ENCODE measurements around the gene TACR1.

- TF ChIP-seq CREB1 (IDR thresholded peaks at IDR 0.05) (no peak), POLR2A (IDR thresholded peaks at IDR 0.05; ENCODE audit: control extremely low read depth in 1 of 2, low read depth in 2 of 2, low read length in 2 of 2) (no peak), EGR1 (IDR thresholded peaks at IDR 0.05; ENCODE audit: borderline replicate concordance, low read depth, low read length) (no peak), RFX5 (IDR thresholded peaks at IDR 0.05; ENCODE audit: borderline replicate concordance, low read depth, low read length) (no peak), EZH2 (IDR thresholded peaks at IDR 0.05; ENCODE audit: low read depth, low read length, severe bottlenecking) (no peak), NANOG (IDR thresholded peaks at IDR 0.05; ENCODE audit: insufficient read depth, low read depth, low read length, poor library complexity, severe bottlenecking) (no peak), MAX (IDR thresholded peaks at IDR 0.05) (no peak), TAF1 (IDR thresholded peaks at IDR 0.05; ENCODE audit: low read depth, low read length) (no peak), RAD21 (IDR thresholded peaks at IDR 0.05 in 1 of 2, conservative IDR thresholded peaks at IDR 0.05 in 1 of 2; ENCODE audit: low read depth in 2 of 2, low read length in 2 of 2) (no peak)
- TF ChIP-seq, protein P1, sequence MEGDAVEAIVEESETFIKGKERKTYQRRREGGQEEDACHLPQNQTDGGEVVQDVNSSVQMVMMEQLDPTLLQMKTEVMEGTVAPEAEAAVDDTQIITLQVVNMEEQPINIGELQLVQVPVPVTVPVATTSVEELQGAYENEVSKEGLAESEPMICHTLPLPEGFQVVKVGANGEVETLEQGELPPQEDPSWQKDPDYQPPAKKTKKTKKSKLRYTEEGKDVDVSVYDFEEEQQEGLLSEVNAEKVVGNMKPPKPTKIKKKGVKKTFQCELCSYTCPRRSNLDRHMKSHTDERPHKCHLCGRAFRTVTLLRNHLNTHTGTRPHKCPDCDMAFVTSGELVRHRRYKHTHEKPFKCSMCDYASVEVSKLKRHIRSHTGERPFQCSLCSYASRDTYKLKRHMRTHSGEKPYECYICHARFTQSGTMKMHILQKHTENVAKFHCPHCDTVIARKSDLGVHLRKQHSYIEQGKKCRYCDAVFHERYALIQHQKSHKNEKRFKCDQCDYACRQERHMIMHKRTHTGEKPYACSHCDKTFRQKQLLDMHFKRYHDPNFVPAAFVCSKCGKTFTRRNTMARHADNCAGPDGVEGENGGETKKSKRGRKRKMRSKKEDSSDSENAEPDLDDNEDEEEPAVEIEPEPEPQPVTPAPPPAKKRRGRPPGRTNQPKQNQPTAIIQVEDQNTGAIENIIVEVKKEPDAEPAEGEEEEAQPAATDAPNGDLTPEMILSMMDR (IDR thresholded peaks at IDR 0.05; ENCODE audit: control extremely low read depth in 1 of 3, insufficient read depth in 1 of 3, low read depth in 1 of 3, low read length in 3 of 3), result no peak
- TF ChIP-seq, protein P2, sequence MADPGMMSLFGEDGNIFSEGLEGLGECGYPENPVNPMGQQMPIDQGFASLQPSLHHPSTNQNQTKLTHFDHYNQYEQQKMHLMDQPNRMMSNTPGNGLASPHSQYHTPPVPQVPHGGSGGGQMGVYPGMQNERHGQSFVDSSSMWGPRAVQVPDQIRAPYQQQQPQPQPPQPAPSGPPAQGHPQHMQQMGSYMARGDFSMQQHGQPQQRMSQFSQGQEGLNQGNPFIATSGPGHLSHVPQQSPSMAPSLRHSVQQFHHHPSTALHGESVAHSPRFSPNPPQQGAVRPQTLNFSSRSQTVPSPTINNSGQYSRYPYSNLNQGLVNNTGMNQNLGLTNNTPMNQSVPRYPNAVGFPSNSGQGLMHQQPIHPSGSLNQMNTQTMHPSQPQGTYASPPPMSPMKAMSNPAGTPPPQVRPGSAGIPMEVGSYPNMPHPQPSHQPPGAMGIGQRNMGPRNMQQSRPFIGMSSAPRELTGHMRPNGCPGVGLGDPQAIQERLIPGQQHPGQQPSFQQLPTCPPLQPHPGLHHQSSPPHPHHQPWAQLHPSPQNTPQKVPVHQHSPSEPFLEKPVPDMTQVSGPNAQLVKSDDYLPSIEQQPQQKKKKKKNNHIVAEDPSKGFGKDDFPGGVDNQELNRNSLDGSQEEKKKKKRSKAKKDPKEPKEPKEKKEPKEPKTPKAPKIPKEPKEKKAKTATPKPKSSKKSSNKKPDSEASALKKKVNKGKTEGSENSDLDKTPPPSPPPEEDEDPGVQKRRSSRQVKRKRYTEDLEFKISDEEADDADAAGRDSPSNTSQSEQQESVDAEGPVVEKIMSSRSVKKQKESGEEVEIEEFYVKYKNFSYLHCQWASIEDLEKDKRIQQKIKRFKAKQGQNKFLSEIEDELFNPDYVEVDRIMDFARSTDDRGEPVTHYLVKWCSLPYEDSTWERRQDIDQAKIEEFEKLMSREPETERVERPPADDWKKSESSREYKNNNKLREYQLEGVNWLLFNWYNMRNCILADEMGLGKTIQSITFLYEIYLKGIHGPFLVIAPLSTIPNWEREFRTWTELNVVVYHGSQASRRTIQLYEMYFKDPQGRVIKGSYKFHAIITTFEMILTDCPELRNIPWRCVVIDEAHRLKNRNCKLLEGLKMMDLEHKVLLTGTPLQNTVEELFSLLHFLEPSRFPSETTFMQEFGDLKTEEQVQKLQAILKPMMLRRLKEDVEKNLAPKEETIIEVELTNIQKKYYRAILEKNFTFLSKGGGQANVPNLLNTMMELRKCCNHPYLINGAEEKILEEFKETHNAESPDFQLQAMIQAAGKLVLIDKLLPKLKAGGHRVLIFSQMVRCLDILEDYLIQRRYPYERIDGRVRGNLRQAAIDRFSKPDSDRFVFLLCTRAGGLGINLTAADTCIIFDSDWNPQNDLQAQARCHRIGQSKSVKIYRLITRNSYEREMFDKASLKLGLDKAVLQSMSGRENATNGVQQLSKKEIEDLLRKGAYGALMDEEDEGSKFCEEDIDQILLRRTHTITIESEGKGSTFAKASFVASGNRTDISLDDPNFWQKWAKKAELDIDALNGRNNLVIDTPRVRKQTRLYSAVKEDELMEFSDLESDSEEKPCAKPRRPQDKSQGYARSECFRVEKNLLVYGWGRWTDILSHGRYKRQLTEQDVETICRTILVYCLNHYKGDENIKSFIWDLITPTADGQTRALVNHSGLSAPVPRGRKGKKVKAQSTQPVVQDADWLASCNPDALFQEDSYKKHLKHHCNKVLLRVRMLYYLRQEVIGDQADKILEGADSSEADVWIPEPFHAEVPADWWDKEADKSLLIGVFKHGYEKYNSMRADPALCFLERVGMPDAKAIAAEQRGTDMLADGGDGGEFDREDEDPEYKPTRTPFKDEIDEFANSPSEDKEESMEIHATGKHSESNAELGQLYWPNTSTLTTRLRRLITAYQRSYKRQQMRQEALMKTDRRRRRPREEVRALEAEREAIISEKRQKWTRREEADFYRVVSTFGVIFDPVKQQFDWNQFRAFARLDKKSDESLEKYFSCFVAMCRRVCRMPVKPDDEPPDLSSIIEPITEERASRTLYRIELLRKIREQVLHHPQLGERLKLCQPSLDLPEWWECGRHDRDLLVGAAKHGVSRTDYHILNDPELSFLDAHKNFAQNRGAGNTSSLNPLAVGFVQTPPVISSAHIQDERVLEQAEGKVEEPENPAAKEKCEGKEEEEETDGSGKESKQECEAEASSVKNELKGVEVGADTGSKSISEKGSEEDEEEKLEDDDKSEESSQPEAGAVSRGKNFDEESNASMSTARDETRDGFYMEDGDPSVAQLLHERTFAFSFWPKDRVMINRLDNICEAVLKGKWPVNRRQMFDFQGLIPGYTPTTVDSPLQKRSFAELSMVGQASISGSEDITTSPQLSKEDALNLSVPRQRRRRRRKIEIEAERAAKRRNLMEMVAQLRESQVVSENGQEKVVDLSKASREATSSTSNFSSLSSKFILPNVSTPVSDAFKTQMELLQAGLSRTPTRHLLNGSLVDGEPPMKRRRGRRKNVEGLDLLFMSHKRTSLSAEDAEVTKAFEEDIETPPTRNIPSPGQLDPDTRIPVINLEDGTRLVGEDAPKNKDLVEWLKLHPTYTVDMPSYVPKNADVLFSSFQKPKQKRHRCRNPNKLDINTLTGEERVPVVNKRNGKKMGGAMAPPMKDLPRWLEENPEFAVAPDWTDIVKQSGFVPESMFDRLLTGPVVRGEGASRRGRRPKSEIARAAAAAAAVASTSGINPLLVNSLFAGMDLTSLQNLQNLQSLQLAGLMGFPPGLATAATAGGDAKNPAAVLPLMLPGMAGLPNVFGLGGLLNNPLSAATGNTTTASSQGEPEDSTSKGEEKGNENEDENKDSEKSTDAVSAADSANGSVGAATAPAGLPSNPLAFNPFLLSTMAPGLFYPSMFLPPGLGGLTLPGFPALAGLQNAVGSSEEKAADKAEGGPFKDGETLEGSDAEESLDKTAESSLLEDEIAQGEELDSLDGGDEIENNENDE (IDR thresholded peaks at IDR 0.05; ENCODE audit: insufficient replicate concordance, low read length), result no peak
- TF ChIP-seq, protein P3, sequence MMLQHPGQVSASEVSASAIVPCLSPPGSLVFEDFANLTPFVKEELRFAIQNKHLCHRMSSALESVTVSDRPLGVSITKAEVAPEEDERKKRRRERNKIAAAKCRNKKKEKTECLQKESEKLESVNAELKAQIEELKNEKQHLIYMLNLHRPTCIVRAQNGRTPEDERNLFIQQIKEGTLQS (IDR thresholded peaks at IDR 0.05; ENCODE audit: insufficient read depth, low read depth, low read length), result no peak
Measured at GRCh38 chr2:75021672-75022071, 177.6 kb downstream of the TACR1 start.

Measured in H1 (cell line).